ENCODE results near the gene TENM3.

The TENM3 gene

GRCh38 chr4:182470215-182470614 lies 227.0 kb downstream of the TENM3 start:
- no peak for DNase-seq

GRCh38 chr4:182475539-182475938 lies 232.3 kb downstream of the TENM3 start:
- no peak for DNase-seq

GRCh38 chr4:182478475-182478874 lies 235.3 kb downstream of the TENM3 start:
- peak; percentile 54 for DNase-seq

GRCh38 chr4:182483685-182484084 lies 240.5 kb downstream of the TENM3 start:
- no peak for DNase-seq

GRCh38 chr4:182486881-182487280 lies 243.7 kb downstream of the TENM3 start:
- DNase-seq = no peak

GRCh38 chr4:182488896-182489295 lies 245.7 kb downstream of the TENM3 start:
- DNase-seq = no peak

GRCh38 chr4:182489607-182490006 lies 246.4 kb downstream of the TENM3 start:
- no peak for DNase-seq

GRCh38 chr4:182491719-182492118 lies 248.5 kb downstream of the TENM3 start:
- DNase-seq = no peak

GRCh38 chr4:182492423-182492822 lies 249.2 kb downstream of the TENM3 start:
- no peak for DNase-seq

- DNase-seq = no peak
These were observed 250.2 kb downstream of the TENM3 start for GRCh38 chr4:182493377-182493776.

GRCh38 chr4:182494103-182494502 lies 250.9 kb downstream of the TENM3 start:
- DNase-seq = no peak

- no peak for DNase-seq
These were observed 251.8 kb downstream of the TENM3 start for GRCh38 chr4:182495031-182495430.

GRCh38 chr4:182495645-182496385 lies 252.6 kb downstream of the TENM3 start:
- no peak for DNase-seq

GRCh38 chr4:182496408-182496807 lies 253.2 kb downstream of the TENM3 start:
- DNase-seq = no peak

- no peak for DNase-seq
These were observed 258.9 kb downstream of the TENM3 start for GRCh38 chr4:182502064-182502463.

GRCh38 chr4:182504463-182504862 lies 261.3 kb downstream of the TENM3 start:
- no peak for DNase-seq

GRCh38 chr4:182507805-182508204 lies 264.6 kb downstream of the TENM3 start:
- DNase-seq = peak; percentile 61

GRCh38 chr4:182510836-182511235 lies 267.6 kb downstream of the TENM3 start:
- no peak for DNase-seq

GRCh38 chr4:182513587-182514291 lies 270.5 kb downstream of the TENM3 start:
- no peak for DNase-seq

GRCh38 chr4:182518421-182518820 lies 275.2 kb downstream of the TENM3 start:
- DNase-seq = no peak

GRCh38 chr4:182519528-182519927 lies 276.3 kb downstream of the TENM3 start:
- DNase-seq = no peak

GRCh38 chr4:182521011-182521410 lies 277.8 kb downstream of the TENM3 start:
- DNase-seq = no peak

- no peak for DNase-seq
These were observed 285.6 kb downstream of the TENM3 start for GRCh38 chr4:182528819-182529218.

GRCh38 chr4:182530451-182530850 lies 287.2 kb downstream of the TENM3 start:
- DNase-seq = no peak

All from NCI-H524 treated with DMSO at 0.1 percent for 48 hours (cell line).